OCI-LY7 (cell line): Measurements from ENCODE around the gene BCL11A.

Experiments used
- CTCF ChIP-seq: fragments of 200-600 bp; sonication (generic); conservative IDR thresholded peaks from 2 replicates; pipeline ENCODE4 v1.5.1; 2014; ENCODE audit warnings: mild to moderate bottlenecking, antibody characterized with exemption, low read length, moderate library complexity, mixed read lengths
- EZH2phosphoT487 ChIP-seq: fragments of 200-600 bp; sonication (generic); IDR thresholded peaks from 2 replicates; pipeline ENCODE4 v1.6.1; 2018; ENCODE audit warnings: low read depth, borderline replicate concordance, mild to moderate bottlenecking, mixed run types, antibody characterized with exemption, low read length, moderate library complexity, mixed read lengths

GRCh38 chr2:60530660-60531281 lies 22.7 kb downstream of the BCL11A start:
- TF ChIP-seq CTCF, result no peak
- no peak for TF ChIP-seq EZH2phosphoT487
